ENCODE measurements around the gene KIRREL2. TPM values are rescaled to one million over a fixed set of nuclear protein-coding genes. Genes with fewer than 3 reads are reported as not detected.

KIRREL2 gene
- total and polyA plus RNA-seq, 7 donors, result under 0.01 to 0.34 (median 0.16) TPM; not detected in 4

GRCh38 chr19:35915443-35915842 lies 58.7 kb downstream of the KIRREL2 start:
- TF ChIP-seq POLR2A (IDR thresholded peaks at IDR 0.05) (no peak), CTCF (IDR thresholded peaks at IDR 0.05) (no peak), POLR2AphosphoS5 (IDR thresholded peaks at IDR 0.05) (no peak), EP300 (IDR thresholded peaks at IDR 0.05) (no peak)
- no peaks in the 10 kb centered on the region for H3K9me3 ChIP-seq
- no peaks in the 10 kb centered on the region for H3K4me1 ChIP-seq
- no peak overlapping the region for H3K27ac ChIP-seq
- 40 to 63% methylated on average over 3 of the region's 3 CpGs for WGBS, 2 donors
- intact Hi-C loops (cut with DNase I), result no loop called here
- H3K27me3 ChIP-seq, result no peaks in the 10 kb centered on the region
- H3K36me3 ChIP-seq, result no peaks in the 10 kb centered on the region
- no peak for DNase-seq
- no peak overlapping the region for H3K4me3 ChIP-seq

Small RNAs within 50 kb of the gene (small RNA-seq; reads per million reads assigned to genes)
- gene RN7SL402P, result 0 reads per million in 3 donors

Other genes starting within 250 kb of the KIRREL2 start
- 1 to 10 TPM; 4.6 to 9.6 (median 6.1) TPM for gene HAUS5, start 244.2 kb upstream of the KIRREL2 start, total RNA-seq
- 10 to 100 TPM in 1 of 3 donors, 1 to 10 TPM in 2; 1.2 to 14.8 (median 1.6) TPM for gene HAUS5, start 244.2 kb upstream of the KIRREL2 start, polyA plus RNA-seq
- gene RBM42, start 227.9 kb upstream of the KIRREL2 start, total RNA-seq, result 10 to 100 TPM; 43.5 to 61.2 (median 53.2) TPM
- gene RBM42, start 227.9 kb upstream of the KIRREL2 start, polyA plus RNA-seq, result 10 to 100 TPM; 51.3 to 78.3 (median 55.9) TPM
- 1 to 10 TPM in 2 of 4 donors, under 1 TPM in 1, not detected in 1; 0.55 to 2.3 (median 1.1) TPM for gene ETV2, start 215.2 kb upstream of the KIRREL2 start, total RNA-seq
- 1 to 10 TPM; 2.0 to 5.4 (median 4.9) TPM for gene ETV2, start 215.2 kb upstream of the KIRREL2 start, polyA plus RNA-seq
- 100 to 1,000 TPM; 593 to 780 (median 696) TPM for gene COX6B1, start 208.6 kb upstream of the KIRREL2 start, total RNA-seq
- 1,000 to 10,000 TPM; 1,177 to 1,718 (median 1,686) TPM for gene COX6B1, start 208.6 kb upstream of the KIRREL2 start, polyA plus RNA-seq
- gene UPK1A, start 190.4 kb upstream of the KIRREL2 start, total RNA-seq, result under 1 TPM in 1 of 4 donors, not detected in 3; 0.55 TPM
- gene UPK1A, start 190.4 kb upstream of the KIRREL2 start, polyA plus RNA-seq, result not detected
- not detected for gene ZBTB32, start 152.4 kb upstream of the KIRREL2 start, total RNA-seq
- 1 to 10 TPM in 1 of 3 donors, not detected in 2; 3.1 TPM for gene ZBTB32, start 152.4 kb upstream of the KIRREL2 start, polyA plus RNA-seq
- 10 to 100 TPM in 3 of 4 donors, 1 to 10 TPM in 1; 6.4 to 27.3 (median 15.3) TPM for gene KMT2B, start 138.9 kb upstream of the KIRREL2 start, total RNA-seq
- gene KMT2B, start 138.9 kb upstream of the KIRREL2 start, polyA plus RNA-seq, result 10 to 100 TPM in 2 of 3 donors, 1 to 10 TPM in 1; 7.4 to 32.2 (median 12.0) TPM
- 10 to 100 TPM in 2 of 4 donors, 1 to 10 TPM in 2; 2.5 to 12.2 (median 8.6) TPM for gene IGFLR1, start 114.5 kb upstream of the KIRREL2 start, total RNA-seq
- gene IGFLR1, start 114.5 kb upstream of the KIRREL2 start, polyA plus RNA-seq, result 10 to 100 TPM in 1 of 3 donors, 1 to 10 TPM in 2; 3.7 to 25.0 (median 9.0) TPM
- gene U2AF1L4, start 111.5 kb upstream of the KIRREL2 start, total RNA-seq, result 10 to 100 TPM; 16.3 to 53.5 (median 27.9) TPM
- 10 to 100 TPM; 12.7 to 23.4 (median 16.0) TPM for gene U2AF1L4, start 111.5 kb upstream of the KIRREL2 start, polyA plus RNA-seq
- 10 to 100 TPM; 27.8 to 44.9 (median 36.6) TPM for gene PSENEN, start 111.3 kb upstream of the KIRREL2 start, total RNA-seq
- gene PSENEN, start 111.3 kb upstream of the KIRREL2 start, polyA plus RNA-seq, result 10 to 100 TPM; 48.0 to 72.3 (median 59.4) TPM
- 10 to 100 TPM; 12.5 to 19.1 (median 15.9) TPM for gene LIN37, start 108.3 kb upstream of the KIRREL2 start, total RNA-seq
- 10 to 100 TPM in 2 of 3 donors, 1 to 10 TPM in 1; 8.4 to 13.6 (median 11.3) TPM for gene LIN37, start 108.3 kb upstream of the KIRREL2 start, polyA plus RNA-seq
- gene HSPB6, start 99.9 kb upstream of the KIRREL2 start, total RNA-seq, result 100 to 1,000 TPM in 3 of 4 donors, 10 to 100 TPM in 1; 59.4 to 275 (median 154) TPM
- 10 to 100 TPM in 2 of 3 donors, 1 to 10 TPM in 1; 4.4 to 36.6 (median 35.9) TPM for gene HSPB6, start 99.9 kb upstream of the KIRREL2 start, polyA plus RNA-seq
- 1 to 10 TPM; 2.9 to 6.1 (median 5.2) TPM for gene PROSER3, start 98.7 kb upstream of the KIRREL2 start, total RNA-seq
- gene PROSER3, start 98.7 kb upstream of the KIRREL2 start, polyA plus RNA-seq, result 10 to 100 TPM in 1 of 3 donors, 1 to 10 TPM in 2; 2.4 to 16.5 (median 3.5) TPM
- gene ARHGAP33, start 81.3 kb upstream of the KIRREL2 start, total RNA-seq, result 10 to 100 TPM in 2 of 4 donors, 1 to 10 TPM in 2; 4.4 to 11.9 (median 8.5) TPM
- 10 to 100 TPM in 1 of 3 donors, 1 to 10 TPM in 1, under 1 TPM in 1; 0.60 to 10.6 (median 1.2) TPM for gene ARHGAP33, start 81.3 kb upstream of the KIRREL2 start, polyA plus RNA-seq
- not detected for gene PRODH2, start 44.1 kb upstream of the KIRREL2 start, total RNA-seq
- not detected for gene PRODH2, start 44.1 kb upstream of the KIRREL2 start, polyA plus RNA-seq
- gene NPHS1, start 4.4 kb upstream of the KIRREL2 start, total RNA-seq, result not detected
- under 1 TPM in 2 of 3 donors, not detected in 1; under 0.01 to 0.35 TPM for gene NPHS1, start 4.4 kb upstream of the KIRREL2 start, polyA plus RNA-seq
- gene APLP1, start 11.7 kb downstream of the KIRREL2 start, total RNA-seq, result 10 to 100 TPM in 1 of 4 donors, 1 to 10 TPM in 3; 3.6 to 11.3 (median 7.0) TPM
- gene APLP1, start 11.7 kb downstream of the KIRREL2 start, polyA plus RNA-seq, result 1 to 10 TPM in 1 of 3 donors, not detected in 2; 4.4 TPM
- 1 to 10 TPM; 2.5 to 7.8 (median 6.6) TPM for gene NFKBID, start 43.6 kb downstream of the KIRREL2 start, total RNA-seq
- gene NFKBID, start 43.6 kb downstream of the KIRREL2 start, polyA plus RNA-seq, result 1 to 10 TPM; 1.2 to 9.6 (median 4.4) TPM
- gene HCST, start 45.6 kb downstream of the KIRREL2 start, total RNA-seq, result 1 to 10 TPM in 3 of 4 donors, not detected in 1; 3.5 to 5.8 (median 3.9) TPM
- 10 to 100 TPM in 2 of 3 donors, 1 to 10 TPM in 1; 2.4 to 36.1 (median 13.9) TPM for gene HCST, start 45.6 kb downstream of the KIRREL2 start, polyA plus RNA-seq
- 100 to 1,000 TPM in 3 of 4 donors, 10 to 100 TPM in 1; 71.5 to 172 (median 126) TPM for gene TYROBP, start 51.4 kb downstream of the KIRREL2 start, total RNA-seq
- 100 to 1,000 TPM in 2 of 3 donors, 10 to 100 TPM in 1; 95.8 to 211 (median 125) TPM for gene TYROBP, start 51.4 kb downstream of the KIRREL2 start, polyA plus RNA-seq
- gene LRFN3, start 79.5 kb downstream of the KIRREL2 start, total RNA-seq, result 1 to 10 TPM; 4.6 to 7.2 (median 6.6) TPM
- gene LRFN3, start 79.5 kb downstream of the KIRREL2 start, polyA plus RNA-seq, result 1 to 10 TPM; 5.3 to 9.7 (median 6.0) TPM
- gene SDHAF1, start 138.3 kb downstream of the KIRREL2 start, total RNA-seq, result 100 to 1,000 TPM in 1 of 4 donors, 10 to 100 TPM in 3; 56.2 to 135 (median 68.9) TPM
- 10 to 100 TPM; 19.2 to 28.2 (median 24.0) TPM for gene SDHAF1, start 138.3 kb downstream of the KIRREL2 start, polyA plus RNA-seq
- gene SYNE4, start 151.9 kb downstream of the KIRREL2 start, total RNA-seq, result under 1 TPM; 0.28 to 0.82 (median 0.76) TPM
- 1 to 10 TPM; 3.9 to 7.8 (median 6.0) TPM for gene SYNE4, start 151.9 kb downstream of the KIRREL2 start, polyA plus RNA-seq
- gene ALKBH6, start 157.3 kb downstream of the KIRREL2 start, total RNA-seq, result 10 to 100 TPM; 19.9 to 31.7 (median 26.6) TPM
- 10 to 100 TPM; 12.0 to 24.4 (median 12.5) TPM for gene ALKBH6, start 157.3 kb downstream of the KIRREL2 start, polyA plus RNA-seq
- 10 to 100 TPM; 22.5 to 53.7 (median 28.3) TPM for gene CLIP3, start 176.0 kb downstream of the KIRREL2 start, total RNA-seq
- 1 to 10 TPM; 1.2 to 9.7 (median 6.0) TPM for gene CLIP3, start 176.0 kb downstream of the KIRREL2 start, polyA plus RNA-seq
- 10 to 100 TPM; 12.6 to 23.9 (median 18.9) TPM for gene THAP8, start 197.4 kb downstream of the KIRREL2 start, total RNA-seq
- 1 to 10 TPM; 5.8 to 9.0 (median 6.5) TPM for gene THAP8, start 197.4 kb downstream of the KIRREL2 start, polyA plus RNA-seq
- gene WDR62, start 198.0 kb downstream of the KIRREL2 start, total RNA-seq, result 1 to 10 TPM in 1 of 4 donors, under 1 TPM in 3; 0.16 to 1.1 (median 0.32) TPM
- gene WDR62, start 198.0 kb downstream of the KIRREL2 start, polyA plus RNA-seq, result 1 to 10 TPM in 1 of 3 donors, under 1 TPM in 2; under 0.01 to 6.8 (median 0.69) TPM